Panc1 (cell line): ENCODE measurements around the gene PTPRA.

Experiments used
- TCF7L2 ChIP-seq: IDR thresholded peaks from 2 replicates; pipeline ENCODE4 v1.6.1; 2011; ENCODE audit warnings: mild to moderate bottlenecking, low read depth, low read length, inconsistent platforms
- TF ChIP-seq, protein P1 (sequence below): fragments of 450-650 bp; IDR thresholded peaks from 2 replicates; pipeline ENCODE4 v1.5.1; 2017; ENCODE audit warnings: mild to moderate bottlenecking

DNA sequence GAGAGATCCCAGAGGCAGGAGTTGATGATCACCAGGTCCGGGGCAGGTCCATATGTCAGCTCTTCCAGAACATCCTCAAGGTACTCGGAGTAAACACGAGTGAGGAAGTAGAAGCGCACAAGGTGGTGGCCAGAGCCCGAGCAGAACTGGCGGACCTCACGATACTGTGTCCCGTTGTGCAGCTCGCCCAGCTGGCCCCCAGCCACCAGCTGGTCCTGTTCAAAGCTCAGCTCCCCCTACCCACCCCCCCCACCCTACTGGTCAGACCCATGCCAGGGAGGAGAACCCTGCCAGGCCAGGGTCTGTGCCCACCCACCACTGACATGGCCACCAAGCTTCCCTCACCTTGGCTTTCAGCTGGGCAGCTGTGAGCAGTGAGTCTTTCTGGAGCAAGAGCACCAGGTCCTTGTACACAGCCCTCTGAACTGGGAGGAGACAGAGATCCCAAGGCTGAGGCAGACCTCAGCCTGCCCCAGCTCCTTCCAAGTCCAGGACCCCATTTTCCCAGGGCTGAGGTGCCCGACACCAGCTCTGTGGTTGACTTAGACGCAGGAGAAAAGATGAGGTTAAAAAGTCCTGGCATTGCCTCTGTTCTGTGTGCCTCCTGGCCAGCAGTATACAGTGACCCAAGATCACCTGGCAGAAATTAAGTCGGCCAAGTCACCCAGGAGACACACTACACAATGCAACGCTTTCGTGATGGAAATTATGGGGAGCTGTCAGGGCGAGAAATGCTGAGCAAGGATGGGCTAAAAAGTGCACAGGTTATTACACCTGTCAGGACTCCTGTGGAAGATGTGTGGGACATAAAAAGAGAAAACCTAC, 34.2 kb upstream of the PTPRA start:
- TF ChIP-seq, protein P1, sequence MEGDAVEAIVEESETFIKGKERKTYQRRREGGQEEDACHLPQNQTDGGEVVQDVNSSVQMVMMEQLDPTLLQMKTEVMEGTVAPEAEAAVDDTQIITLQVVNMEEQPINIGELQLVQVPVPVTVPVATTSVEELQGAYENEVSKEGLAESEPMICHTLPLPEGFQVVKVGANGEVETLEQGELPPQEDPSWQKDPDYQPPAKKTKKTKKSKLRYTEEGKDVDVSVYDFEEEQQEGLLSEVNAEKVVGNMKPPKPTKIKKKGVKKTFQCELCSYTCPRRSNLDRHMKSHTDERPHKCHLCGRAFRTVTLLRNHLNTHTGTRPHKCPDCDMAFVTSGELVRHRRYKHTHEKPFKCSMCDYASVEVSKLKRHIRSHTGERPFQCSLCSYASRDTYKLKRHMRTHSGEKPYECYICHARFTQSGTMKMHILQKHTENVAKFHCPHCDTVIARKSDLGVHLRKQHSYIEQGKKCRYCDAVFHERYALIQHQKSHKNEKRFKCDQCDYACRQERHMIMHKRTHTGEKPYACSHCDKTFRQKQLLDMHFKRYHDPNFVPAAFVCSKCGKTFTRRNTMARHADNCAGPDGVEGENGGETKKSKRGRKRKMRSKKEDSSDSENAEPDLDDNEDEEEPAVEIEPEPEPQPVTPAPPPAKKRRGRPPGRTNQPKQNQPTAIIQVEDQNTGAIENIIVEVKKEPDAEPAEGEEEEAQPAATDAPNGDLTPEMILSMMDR, result no peak
- no peak for TF ChIP-seq TCF7L2
